DMS 273 (cell line): ENCODE measurements around the gene KRT33B.
A peak's percentile ranks its signal among the peaks of the same experiment; 100 is the strongest.
"Not testable (repeated sequence)": the region's sequence is repeated elsewhere in the genome, so short reads cannot be mapped to it uniquely, and the experiment has no call there.

Source experiments
- DNase-seq: peaks from one replicate; lab custom pipeline; 2025; ENCODE audit not compliant: unreplicated experiment; lab: John Stamatoyannopoulos, UW

Gene KRT33B

DNA sequence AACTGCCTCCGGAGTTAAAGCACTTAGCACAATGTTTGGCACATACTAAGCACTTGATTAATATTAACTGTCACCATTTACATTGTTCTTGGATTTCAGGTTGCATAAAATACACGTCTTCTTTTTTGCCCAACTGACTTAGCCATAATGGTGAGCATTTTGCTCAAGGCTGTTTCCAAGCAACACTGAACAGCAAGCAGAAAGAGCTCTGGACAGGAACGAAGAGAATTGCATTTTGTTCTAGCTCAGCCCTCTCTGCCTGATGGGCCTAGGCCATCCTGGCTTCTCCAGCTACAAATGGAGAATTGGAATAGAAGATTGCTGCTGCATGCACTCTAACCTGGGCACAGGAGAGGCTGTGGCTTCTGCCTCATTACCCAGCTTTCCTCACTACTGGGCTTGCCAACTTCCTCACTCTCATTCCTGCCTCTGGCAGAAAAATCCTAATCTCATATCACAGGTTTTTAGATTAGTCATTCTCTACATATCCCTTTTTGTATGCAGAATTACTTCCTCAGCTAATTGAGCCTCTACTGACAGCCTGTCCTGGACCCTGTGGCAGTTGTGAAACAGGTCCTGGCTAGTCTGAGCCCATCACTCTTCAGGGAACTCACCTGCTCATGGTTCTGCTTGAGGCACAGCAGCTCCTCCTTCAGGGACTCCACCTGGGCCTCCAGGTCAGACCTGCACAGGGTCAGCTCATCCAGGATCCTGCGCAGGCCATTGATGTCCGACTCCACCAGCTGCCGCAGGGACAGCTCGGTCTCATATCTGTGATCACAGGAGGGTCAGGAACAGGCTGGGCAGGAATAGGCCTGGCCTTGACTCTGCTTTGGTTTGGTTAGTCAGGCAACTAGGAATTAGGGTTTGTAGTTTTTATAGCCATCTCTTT, 21.5 kb downstream of the KRT33B start:
- no peak for DNase-seq

DNA sequence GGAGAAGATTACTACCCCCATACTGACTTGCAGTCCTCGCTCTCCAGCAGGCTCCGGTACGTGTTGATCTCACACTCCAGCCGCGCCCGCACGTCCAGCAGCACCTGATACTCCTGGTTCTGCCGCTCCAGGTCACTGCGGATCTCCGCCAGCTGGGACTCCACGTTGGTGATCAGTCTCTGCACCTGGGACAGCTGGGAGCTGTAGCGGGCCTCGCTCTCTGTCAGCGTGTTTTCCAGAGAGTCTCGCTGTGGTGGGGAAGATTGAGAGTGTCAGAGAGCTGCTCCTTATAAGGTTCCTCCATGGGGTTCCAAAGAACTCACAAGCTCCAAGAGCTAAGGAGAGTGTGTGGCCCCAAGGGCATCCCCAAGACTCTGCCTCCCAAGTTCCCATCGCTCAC, 23.2 kb downstream of the KRT33B start:
- DNase-seq, result not testable (repeated sequence)

DNA sequence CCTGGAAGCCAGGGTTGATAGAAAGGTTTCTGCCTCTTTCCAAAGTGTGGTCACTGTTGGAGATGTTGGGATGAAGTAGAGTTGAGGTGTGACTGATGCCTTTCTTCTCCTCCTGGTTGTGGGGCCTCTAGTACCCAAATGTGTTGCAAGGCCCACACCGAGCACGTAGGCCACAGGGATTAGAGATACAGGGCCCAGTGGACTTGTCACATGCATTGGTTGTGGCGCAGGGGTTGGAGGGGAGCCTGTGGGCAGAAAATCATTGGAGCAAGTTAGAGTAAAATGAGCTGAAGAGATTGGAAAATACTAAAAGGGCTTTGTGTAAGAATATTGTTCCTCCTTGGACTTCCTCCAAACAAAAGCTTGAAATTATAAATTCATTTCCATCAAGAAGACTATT, 23.6 kb downstream of the KRT33B start:
- no peak for DNase-seq

DNA sequence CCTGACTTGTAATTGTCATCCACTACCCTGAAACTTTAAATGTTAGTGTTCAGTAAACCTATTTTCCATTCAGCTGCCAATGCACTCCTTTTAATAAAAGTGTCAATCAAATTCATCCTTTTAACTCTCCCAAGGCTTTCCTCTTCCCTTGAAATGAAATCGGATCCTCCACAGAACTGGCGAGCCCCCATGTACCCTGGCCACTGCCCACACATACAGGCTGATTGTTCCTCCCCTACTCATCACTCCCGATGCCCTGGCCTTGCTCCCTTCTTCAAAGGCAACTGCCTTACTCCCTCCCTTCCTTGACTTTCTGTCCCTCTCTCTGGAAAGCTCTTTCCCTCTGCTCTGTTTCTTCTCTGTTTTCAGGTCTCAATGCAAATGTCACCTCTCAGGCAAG, 26.6 kb downstream of the KRT33B start:
- DNase-seq, result no peak

DNA sequence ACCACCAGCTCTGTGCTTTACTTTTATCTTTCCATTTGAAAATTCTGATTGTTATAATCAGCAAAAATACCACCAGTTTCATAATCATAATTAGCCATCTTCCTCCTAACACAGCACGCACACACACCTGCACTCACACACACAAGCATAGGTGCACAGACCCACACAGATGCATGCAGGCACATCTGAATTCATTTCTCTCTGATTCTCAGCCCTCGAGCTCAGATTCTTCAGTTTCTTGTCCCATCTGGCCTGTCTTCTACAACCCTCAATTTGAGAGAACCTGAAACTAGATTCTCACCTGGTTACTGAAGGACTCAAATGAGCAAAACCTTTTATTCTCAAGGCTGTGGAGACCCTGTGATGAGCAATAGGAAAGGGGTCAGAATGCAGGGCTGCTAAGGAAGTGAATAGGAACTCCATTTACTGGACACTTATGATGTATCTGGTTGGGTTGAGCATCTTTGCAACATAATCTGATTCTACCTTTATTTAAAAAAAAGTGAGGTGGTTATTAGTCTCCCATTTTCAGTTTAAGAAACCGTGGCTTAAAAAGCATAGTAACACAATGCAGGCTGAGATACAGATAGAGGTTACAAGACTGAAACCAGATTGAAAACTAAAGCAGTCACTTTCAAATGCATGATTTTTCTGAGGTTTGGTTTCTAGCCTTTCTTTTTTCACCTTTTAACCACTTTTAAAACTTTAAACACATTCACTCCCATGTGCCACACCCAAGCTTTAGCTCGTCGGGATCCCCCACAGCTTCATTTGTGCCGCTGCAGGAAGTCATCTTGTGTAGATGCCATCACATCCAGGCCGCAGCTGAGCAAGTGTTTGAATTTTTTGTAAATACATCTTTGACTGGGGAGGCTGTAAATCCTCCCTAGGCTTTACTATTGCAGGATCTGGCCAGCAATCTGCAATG, 28.4 kb downstream of the KRT33B start:
- no peak for DNase-seq

DNA sequence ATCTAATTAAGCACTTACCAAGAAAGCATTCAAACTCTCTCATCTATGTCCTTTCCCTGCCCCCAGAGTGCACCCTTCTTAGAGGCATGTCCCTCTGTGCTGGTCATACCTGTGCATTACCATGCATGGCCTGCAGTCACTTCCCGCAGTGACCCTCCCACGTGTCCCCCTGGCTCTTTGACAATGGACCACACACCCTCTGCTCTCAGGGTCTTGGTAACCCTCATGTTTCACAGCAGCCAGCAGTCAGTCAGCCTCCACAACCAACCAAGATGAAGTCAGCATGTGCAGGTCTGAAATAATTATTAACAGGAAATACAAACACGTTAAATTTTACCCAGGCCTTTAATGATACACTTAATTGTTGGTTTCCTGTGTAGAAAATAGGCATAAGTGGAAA, 29.1 kb downstream of the KRT33B start:
- DNase-seq, result no peak

DNA sequence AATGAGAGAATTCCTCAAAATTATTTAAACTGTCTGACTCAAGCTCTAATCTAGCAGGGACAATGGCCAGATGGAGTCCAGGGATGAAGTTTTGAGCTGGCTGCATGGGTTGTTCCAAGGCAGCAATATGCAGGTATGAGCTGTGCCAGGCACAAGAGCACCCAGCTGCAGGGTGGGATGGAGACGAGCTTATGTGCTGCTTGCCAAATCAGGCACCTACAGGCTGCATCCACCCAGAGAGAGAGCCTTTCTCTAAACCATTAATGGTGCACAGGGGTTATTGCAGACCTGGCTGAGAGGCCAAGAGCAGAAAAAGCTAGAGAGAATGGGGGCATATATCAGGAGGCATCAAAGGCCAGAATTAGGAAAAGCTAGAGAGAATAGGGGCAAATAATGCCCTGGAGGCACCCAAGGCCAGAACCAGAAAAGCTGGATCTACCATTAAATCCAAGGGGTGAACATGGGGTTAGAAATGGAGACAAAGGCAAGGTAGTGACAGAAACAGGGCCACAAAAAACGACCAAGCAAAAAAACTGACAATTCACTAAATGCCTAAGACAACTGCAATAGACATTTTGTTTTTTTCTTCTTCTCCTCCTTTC, 29.9 kb downstream of the KRT33B start:
- no peak for DNase-seq

DNA sequence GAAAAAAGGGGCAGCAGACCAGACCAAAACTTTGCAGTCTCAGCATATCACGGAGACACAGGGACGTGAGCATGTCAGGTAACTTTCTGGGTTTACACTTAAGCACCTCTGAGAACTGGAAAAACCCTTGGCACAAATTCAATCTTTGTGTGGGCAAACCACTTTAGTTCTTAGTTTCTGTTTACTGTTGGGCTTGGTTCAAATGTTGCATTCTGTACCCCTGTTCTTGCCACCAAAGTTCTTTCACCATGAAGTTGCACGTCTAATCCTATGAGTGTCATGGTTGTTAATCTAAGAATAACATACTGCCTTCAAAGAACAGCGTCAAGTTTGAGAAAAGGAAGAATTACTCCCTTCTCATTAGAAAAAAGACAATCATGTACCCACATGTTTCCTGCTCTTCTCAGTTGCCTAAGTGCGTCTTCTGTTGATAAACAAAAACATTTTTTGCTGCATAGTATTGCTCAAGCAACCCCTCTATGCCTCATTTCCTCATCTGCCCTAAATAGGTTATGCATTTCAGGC, 30.6 kb downstream of the KRT33B start:
- no peak for DNase-seq

DNA sequence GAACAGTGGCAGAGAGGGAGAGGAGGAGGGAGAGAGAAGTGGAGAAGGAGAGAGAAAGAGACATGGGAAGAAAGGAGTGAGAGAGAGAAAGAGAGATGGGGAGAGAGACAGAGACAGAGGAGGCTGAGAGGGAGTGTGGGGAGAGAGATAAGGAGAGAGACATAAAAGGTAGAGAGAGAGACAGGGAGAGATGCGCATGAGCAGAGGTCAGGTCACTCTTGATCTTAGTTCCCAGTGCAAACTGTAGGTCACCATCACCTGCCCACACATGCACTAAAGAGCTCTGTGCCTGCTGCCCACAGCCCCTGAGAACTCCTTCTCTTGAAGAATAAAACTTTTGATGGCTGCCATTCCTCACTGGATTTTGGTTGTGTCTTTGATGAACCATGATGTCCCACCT, 33.9 kb downstream of the KRT33B start:
- no peak for DNase-seq

DNA sequence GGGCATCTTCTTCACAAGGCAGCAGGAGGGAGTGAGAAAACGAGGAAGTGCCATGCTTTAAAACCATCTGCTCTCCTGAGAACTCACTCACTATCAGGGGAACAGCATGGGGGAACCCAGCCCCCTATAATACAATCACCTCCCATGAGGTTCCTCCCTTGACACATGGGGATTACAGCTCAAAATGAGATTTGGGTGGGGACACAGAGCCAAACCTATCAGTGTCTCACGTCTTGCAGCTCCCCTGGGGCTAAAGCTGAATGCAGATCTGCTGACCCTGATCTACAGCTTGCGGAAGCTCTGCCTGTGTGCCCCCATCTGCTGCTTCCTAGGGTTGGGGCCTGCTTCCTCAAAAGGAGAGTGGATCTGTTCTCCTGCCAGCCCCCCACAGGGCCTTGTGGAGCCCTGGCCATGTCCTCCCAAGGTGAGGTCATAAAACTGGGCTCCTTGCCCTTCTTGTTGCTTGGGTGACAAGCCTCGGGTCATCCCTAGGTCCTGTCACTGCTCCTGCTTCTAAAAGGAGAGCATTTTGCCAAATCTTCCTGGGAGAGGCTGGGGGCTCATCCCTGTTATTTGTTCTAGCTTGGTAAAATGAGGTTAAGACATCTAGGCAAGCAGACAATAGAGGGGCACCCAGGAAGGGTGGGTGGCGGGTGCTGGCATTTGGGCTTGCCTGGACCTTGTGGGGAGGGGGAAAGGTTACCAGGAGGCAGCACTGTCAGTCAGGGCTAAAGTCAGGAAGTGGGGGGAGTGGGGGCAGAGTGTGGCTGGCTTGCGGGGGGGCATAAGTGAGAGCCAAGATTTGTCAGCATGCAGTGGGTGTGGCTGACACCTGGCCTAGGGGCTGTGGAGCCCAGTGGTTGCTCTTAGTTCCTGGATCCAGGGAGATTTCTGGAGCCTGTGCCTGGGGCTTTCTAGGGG, 35.0 kb downstream of the KRT33B start:
- DNase-seq, result no peak

DNA sequence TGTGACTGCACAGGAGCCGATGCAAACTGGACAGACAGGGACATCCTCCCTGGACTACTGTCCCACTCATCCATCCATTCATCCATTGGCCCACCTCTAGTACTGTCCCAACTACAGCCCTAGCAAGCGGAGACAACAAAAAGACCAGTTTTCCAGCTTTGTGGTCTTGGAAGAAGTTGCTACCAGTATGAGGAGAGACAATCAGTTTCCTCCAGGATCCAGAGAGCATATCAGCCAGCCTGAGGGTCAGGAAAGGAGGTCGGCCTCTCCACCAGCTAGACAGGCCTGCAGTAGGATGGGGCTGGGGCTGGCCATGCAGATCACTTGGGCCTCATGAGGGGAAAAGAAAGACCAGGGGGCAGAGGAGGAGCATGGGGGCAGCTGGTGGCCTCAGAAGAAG, 35.8 kb downstream of the KRT33B start:
- DNase-seq, result no peak

DNA sequence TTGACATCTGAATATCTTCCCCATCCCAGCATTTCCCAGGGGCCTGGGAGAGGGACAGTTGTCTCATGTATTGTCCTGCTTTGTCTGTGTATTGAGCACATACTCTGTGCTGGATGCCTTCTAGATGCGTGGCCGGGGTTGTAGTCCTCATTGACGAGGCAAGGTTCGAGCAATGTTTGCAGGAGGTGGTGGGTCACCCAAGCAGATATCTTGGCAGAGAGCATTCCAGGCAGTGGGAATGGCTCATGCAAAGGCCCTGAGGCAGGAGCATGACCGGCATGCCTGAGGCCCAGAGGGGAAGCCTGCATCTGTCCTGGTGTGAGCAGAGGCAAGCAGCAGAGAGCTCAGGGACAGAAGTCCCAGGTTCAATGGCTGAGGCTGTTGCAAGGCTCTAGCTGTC, 36.5 kb downstream of the KRT33B start:
- no peak for DNase-seq

DNA sequence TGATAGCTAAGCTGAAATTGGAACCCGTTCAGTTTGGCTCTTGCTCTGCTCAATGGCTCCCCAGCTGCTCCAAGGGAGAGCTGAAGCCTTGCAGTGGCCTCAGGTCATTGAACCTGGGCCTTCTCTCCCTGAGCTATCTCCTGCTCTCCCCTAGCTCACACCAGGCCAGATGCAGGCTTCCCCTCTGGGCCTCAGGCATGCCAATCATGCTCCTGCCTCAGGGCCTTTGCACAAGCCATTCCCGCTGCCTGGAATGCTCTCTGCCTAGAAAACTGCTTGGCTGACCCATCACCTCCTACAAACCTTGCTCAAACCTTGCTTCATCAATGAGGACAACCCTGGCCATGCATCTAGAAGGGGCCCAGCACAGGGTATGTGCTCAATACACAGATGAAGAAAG, 37.4 kb downstream of the KRT33B start:
- no peak for DNase-seq

DNA sequence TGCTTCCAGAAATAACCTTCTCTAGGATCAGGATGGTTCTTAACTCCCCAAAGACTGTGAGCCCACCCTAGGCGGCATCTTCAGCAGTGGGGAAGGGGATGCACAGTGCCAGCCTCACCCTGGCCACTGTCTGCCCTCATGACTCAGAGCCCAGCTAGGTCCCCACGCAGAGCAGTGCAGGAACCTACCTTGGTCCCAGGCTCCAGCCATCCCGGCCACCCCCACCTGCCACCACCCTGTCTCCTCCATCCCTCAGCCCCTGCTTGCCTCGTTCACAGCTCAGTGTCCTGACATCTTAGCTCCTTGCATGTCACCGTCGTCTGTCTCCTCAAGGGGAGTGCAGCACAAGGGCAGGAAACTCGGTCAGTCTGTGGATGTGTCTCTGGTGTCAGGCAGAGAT, 38.0 kb downstream of the KRT33B start:
- DNase-seq, result no peak

DNA sequence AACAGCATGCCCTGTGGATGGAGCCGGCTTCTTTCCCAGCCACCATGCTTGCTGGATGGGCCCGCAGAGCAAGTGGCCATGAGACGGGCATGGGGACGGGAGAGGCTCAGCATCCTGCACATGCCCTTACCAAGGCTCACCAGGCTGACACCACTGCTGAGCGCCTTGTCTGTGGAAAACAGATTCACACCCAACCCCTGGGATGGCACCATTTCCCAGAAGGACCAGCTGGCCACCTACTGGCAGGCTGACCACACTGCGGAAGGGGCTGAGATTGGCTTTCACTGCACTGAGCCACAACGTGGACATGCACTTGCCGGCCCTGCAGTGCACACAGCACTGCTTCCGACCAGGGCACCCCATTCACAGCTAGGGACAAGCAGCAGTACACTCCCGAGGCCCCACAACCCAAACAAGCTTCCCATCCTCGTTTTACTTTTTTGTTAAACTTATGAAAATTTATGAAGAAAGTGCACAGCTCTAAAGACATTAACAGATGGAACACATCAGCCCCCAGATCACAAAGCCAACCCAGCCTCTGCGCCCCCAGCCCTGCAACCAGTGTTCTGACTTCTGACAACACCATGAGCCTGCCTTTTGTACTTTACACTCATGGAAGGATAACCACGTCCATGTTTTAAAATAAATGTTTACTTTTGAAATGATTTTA, 40.2 kb downstream of the KRT33B start:
- peak; percentile 54 for DNase-seq

DNA sequence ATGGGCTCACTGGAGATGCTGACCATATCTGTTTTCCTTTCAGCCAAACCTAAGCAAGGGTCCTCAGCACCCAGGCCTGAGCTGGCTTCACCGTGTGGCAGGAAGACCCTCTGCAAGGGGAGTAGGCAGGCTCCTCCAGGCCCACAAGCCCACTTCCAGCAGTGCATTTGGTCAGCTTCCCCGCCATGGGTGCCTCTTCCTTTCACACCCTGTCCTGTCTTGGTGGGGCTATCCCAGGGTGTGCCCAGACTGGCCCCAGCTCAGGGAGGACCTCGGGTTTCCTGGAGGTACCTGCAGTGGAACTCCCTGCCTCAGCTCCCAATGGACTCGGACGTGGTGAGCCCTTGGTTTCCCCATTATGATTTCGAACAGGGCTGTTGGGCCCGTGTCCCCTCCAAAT, 41.4 kb downstream of the KRT33B start:
- no peak for DNase-seq

DNA sequence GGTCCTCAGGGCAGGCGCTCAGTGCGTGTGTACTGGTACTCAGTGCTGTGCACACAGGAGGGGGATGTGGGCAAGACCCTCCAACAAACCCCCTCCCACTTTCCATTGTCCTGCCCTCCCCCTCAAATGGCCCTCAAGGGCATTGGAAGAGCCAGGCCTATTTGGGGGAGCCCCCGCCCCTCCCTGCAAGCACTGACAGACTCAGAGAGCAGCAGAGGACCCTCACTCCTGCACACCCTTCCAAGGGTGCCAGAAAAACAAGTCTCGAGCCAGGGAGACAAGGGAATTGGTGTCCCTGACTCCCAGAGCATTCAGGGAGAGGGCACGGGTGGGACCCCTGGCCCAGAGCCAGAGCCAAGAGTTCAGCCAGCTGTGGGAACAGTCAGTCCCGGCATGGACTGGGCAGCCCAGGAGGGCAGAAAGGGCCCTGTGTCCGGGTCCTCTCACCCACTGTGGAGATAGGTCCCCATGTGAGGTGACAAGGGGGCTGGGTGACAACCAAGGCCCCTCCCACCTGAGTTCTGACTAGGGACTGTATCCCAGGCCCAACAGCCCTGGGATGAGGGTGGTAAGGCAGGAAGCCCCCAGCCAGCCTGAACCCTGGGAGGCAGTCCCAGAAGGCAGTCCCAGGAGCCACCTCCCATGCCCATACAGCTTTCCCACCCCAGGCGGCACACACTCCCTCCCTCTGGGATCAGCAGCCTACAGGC, 42.0 kb downstream of the KRT33B start:
- no peak for DNase-seq

DNA sequence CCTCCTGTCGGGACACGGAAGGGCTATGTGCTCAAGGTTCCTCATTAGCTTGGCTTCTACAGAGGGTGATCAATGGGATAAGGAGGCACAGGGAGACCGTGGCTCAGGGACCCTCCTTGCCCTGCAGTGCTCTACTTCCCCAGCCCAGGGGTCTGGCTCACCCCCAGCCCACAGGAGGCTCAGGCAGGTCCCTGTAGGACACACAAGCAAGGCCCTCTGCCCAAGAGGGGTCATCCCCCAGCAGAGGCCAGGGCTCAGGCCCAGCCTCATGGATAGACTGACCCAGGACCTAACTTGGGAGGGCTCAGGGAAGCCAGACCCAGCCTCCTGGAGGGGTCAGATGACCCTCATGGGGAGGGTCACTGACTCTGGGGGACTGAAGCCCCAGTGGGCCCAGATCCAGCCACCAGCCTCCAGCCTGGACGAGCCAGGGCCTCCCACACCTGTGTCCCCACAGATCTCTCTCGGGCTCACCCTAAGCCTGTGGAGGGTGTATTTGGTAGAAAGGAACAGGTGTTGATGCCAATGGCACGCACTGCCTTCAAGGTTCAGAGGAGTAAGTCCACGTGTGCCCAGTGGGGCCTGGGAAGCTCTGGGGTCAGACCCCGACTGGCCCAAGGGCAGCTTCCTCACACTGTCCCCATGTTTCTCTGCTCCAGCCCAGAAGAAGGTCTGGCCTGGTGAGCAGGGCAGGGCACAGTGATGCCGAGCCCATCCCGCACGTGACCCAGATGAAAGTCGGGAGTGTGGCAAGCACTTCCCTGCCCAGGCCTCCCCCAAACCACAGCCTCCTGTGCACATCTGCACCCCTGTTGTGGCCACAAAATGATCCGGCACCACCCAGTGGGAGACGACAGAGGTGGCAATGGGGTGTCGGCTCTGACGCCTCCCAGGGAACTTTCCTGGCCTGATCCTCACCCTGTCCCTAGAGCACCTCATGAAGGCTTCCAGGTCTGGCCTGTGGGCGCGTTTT, 43.2 kb downstream of the KRT33B start:
- no peak for DNase-seq
